ENCODE measurements around the gene FOSL1.

The FOSL1 gene

GRCh38 chr11:65932558-65932919 is 32.4 kb upstream of the FOSL1 start:
- Histone ChIP-seq H3K4me3 (IDR thresholded peaks at IDR 0.05; ENCODE audit: insufficient read depth, low read depth, low read length) (no peak overlapping the region), H3K9ac (no peak overlapping the region)

GRCh38 chr11:65931773-65932557 is 31.8 kb upstream of the FOSL1 start:
- no peak overlapping the region for H3K4me2 ChIP-seq
- H3K27ac ChIP-seq: no peak overlapping the region
- no peak for TF ChIP-seq CTCF (conservative IDR thresholded peaks at IDR 0.05; ENCODE audit: low read depth, low read length)
- H3K27me3 ChIP-seq (ENCODE audit: insufficient read depth, low read depth): no peaks in the 10 kb centered on the region
- no peak overlapping the region for H3K4me3 ChIP-seq (IDR thresholded peaks at IDR 0.05; ENCODE audit: insufficient read depth, low read depth, low read length)
- H3K36me3 ChIP-seq (ENCODE audit: insufficient read depth): no peaks in the 10 kb centered on the region
- peaks cover 38% of the 10 kb centered on the region for H3K4me1 ChIP-seq (ENCODE audit: low read depth, poor library complexity, severe bottlenecking)
- H3K79me2 ChIP-seq (ENCODE audit: insufficient read depth, low read depth): no peaks in the 10 kb centered on the region
- H4K20me1 ChIP-seq (ENCODE audit: insufficient read depth): no peaks in the 10 kb centered on the region
- no peak overlapping the region for H2AFZ ChIP-seq (ENCODE audit: low read depth)
- H3K9ac ChIP-seq: no peak overlapping the region

More at GRCh38 chr11:65932558-65932919, 32.4 kb upstream of the FOSL1 start:
- H3K4me1 ChIP-seq (ENCODE audit: low read depth, poor library complexity, severe bottlenecking): peaks cover 35% of the 10 kb centered on the region
- no peak overlapping the region for H2AFZ ChIP-seq (ENCODE audit: low read depth)
- no peaks in the 10 kb centered on the region for H3K79me2 ChIP-seq (ENCODE audit: insufficient read depth, low read depth)
- no peak overlapping the region for H3K4me2 ChIP-seq
- TF ChIP-seq CTCF (conservative IDR thresholded peaks at IDR 0.05; ENCODE audit: low read depth, low read length): no peak
- H4K20me1 ChIP-seq (ENCODE audit: insufficient read depth): no peaks in the 10 kb centered on the region
- H3K27ac ChIP-seq: no peak overlapping the region
- H3K36me3 ChIP-seq (ENCODE audit: insufficient read depth): no peaks in the 10 kb centered on the region
- no peaks in the 10 kb centered on the region for H3K27me3 ChIP-seq (ENCODE audit: insufficient read depth, low read depth)

GRCh38 chr11:65928667-65929066 is 28.5 kb upstream of the FOSL1 start:
- Histone ChIP-seq H2AFZ (ENCODE audit: low read depth) (peak overlapping the region; percentile 75), H3K4me3 (IDR thresholded peaks at IDR 0.05; ENCODE audit: insufficient read depth, low read depth, low read length) (no peak overlapping the region), H3K9ac (peak overlapping the region; percentile 47; the same call in 1 of the 2 replicates), H3K36me3 (ENCODE audit: insufficient read depth) (no peaks in the 10 kb centered on the region), H3K4me2 (peak overlapping the region; percentile 91), H4K20me1 (ENCODE audit: insufficient read depth) (no peaks in the 10 kb centered on the region), H3K79me2 (ENCODE audit: insufficient read depth, low read depth) (no peaks in the 10 kb centered on the region), H3K27ac (peak overlapping the region; percentile 86), H3K4me1 (ENCODE audit: low read depth, poor library complexity, severe bottlenecking) (peaks cover 35% of the 10 kb centered on the region), H3K27me3 (ENCODE audit: insufficient read depth, low read depth) (no peaks in the 10 kb centered on the region)
- no peak for TF ChIP-seq CTCF (conservative IDR thresholded peaks at IDR 0.05; ENCODE audit: low read depth, low read length)

GRCh38 chr11:65927904-65928397 is 27.8 kb upstream of the FOSL1 start:
- H3K4me2 ChIP-seq: peak overlapping the region; percentile 91
- H3K36me3 ChIP-seq (ENCODE audit: insufficient read depth): no peaks in the 10 kb centered on the region
- H3K27me3 ChIP-seq (ENCODE audit: insufficient read depth, low read depth): no peaks in the 10 kb centered on the region
- H4K20me1 ChIP-seq (ENCODE audit: insufficient read depth): no peaks in the 10 kb centered on the region
- peak overlapping the region; percentile 86 for H3K27ac ChIP-seq
- peaks cover 35% of the 10 kb centered on the region for H3K4me1 ChIP-seq (ENCODE audit: low read depth, poor library complexity, severe bottlenecking)
- no peak overlapping the region for H3K4me3 ChIP-seq (IDR thresholded peaks at IDR 0.05; ENCODE audit: insufficient read depth, low read depth, low read length)
- peak overlapping the region; percentile 47; the same call in 1 of the 2 replicates for H3K9ac ChIP-seq
- peak overlapping the region; percentile 75 for H2AFZ ChIP-seq (ENCODE audit: low read depth)
- no peaks in the 10 kb centered on the region for H3K79me2 ChIP-seq (ENCODE audit: insufficient read depth, low read depth)
- TF ChIP-seq CTCF (conservative IDR thresholded peaks at IDR 0.05; ENCODE audit: low read depth, low read length): no peak
